Fibroblast of skin of right biceps (primary cell): ENCODE results near the gene EML4.

Experiments used
- DNase-seq: peaks from one replicate; pipeline ENCODE4 v3.0.0-alpha.2; 2013

The EML4 gene

GRCh38 chr2:42268528-42269151 lies 99.5 kb downstream of the EML4 start:
- peak; percentile 2 for DNase-seq

DNA sequence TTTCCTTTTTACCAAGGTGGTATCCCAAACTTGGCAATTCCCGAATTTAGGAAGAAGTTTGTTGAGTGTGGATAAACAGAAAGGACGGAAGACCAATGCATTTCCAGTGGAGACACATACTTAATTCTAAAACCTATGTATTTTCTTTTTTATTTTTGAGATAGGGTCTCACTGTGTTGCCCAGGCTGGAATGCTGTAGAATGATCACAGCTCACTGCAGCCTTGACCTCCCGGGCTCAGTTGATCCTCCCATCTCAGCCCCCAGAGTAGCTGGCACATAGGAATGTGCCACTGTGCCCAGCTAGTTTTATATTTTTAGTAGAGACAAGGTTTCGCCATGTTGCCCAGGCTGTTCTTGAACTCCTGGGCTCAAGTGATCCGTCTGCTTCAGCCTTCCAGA lies 101.6 kb downstream of the EML4 start:
- no peak for DNase-seq

- peak; percentile 4 for DNase-seq
Measured at GRCh38 chr2:42271246-42271645, 102.1 kb downstream of the EML4 start.

- DNase-seq: no peak
Measured at GRCh38 chr2:42274863-42275262, 105.7 kb downstream of the EML4 start.

GRCh38 chr2:42281416-42282081 lies 112.4 kb downstream of the EML4 start:
- no peak for DNase-seq

DNA sequence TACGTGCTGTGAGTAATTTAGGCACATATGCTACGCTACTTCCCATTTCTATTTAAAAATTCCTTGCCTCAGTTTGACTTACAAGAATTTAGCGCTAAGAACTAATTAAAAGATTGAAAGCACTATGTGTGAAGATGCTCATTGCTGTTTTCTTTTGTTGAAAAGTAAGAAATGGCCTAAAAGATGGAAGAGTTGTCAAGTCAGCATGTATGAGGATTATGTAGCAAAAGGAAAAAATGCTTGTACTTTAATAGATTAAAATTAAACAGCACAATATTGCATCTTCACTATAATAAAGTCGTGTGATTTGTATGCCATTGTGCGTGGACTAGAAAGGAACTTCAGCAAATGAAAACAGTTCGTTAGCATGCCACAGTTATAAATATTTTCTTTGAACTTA lies 114.9 kb downstream of the EML4 start:
- no peak for DNase-seq

- DNase-seq: no peak
Measured at GRCh38 chr2:42286268-42286946, 117.3 kb downstream of the EML4 start.

DNA sequence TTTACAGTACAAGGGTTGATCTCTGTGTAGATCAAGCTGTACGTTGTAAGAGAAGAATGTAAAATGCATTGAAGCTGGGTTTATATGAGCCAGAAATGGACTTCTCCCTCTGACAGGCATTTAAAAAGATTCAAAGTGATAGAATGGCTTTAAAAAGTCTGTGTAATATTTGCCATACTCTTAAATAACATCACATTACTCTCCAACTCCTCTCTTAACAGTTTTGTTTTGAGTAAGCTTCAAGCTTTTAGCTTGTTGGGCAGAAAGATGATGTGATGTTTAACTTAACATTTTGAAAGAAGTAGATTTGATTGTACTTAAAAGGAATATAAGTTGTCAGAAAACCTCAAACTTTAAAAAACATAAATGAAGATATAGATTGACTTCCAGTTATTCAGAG lies 119.7 kb downstream of the EML4 start:
- no peak for DNase-seq

GRCh38 chr2:42289222-42289621 lies 120.1 kb downstream of the EML4 start:
- no peak for DNase-seq

DNA sequence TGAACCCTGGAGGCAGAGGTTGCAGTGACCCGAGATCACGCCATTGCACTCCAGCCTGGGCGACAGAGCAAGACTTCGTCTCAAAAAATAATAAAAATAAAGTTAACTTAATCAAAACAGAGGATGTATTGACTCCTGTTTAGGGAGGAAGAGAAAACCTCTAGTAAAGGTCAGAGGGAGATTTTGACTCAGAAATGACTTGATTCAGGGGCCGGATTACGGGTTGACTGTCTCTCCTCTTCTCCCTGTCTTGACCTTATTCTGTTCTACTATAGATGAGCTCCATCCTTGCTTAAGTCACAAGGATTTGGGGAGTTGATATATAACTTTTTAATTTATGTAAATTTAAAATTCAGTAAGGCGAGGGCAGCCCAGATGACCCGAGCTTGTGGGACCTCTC lies 120.9 kb downstream of the EML4 start:
- no peak for DNase-seq

GRCh38 chr2:42293019-42293418 lies 123.9 kb downstream of the EML4 start:
- no peak for DNase-seq

- no peak for DNase-seq
Measured at GRCh38 chr2:42296226-42296625, 127.1 kb downstream of the EML4 start.

- no peak for DNase-seq
Measured at GRCh38 chr2:42297322-42297936, 128.3 kb downstream of the EML4 start.

DNA sequence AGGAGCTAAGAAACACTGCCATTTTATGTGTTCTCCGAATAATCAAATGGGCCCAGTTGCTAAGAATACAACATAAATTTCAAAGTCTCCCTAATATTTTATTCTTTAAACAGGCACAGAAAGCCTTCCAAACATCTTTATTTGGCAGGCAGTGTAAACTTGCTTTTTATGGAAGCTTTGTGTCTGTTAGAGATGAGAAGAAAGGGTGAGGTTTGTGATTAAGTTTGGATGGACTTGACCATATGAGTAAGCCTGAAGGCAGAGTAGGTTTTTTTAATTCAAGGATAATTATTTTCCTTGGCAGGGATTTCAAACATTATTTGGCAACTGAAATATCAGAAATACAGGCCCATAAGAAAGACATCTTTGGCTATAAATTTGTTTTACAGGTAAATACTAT lies 129.0 kb downstream of the EML4 start:
- no peak for DNase-seq

- DNase-seq: no peak
Measured at GRCh38 chr2:42298996-42299754, 130.0 kb downstream of the EML4 start.

GRCh38 chr2:42300527-42300926 lies 131.4 kb downstream of the EML4 start:
- no peak for DNase-seq

- no peak for DNase-seq
Measured at GRCh38 chr2:42303252-42303651, 134.1 kb downstream of the EML4 start.

DNA sequence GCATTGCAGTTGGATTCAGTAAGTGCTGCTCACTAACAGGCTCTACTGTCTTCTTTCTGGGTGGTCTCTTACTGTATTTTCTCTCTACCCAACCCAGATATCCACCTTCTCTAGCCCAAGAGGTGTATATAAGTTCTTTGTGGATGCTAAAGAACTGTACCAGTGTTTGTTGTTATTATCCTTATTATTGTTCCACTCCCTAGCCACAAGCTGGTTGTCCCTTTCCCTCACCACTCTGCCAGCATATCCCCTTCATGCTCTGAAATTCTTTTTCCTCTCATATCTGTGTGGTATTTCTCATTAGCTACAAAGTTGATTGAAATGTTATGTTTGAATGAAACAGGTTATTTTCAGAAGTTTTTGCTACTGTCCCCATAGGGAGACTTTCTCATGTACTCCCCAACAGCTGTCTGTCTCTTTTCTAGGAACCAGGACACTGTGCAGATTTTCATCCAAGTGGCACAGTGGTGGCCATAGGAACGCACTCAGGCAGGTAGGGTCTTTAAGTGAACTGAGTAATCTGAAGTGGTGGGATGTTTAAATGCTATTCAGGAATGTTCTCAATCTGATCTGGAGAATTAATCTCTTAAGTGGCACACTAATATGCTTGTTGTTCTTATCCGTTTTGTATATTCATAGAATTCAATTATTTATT lies 135.0 kb downstream of the EML4 start:
- no peak for DNase-seq

DNA sequence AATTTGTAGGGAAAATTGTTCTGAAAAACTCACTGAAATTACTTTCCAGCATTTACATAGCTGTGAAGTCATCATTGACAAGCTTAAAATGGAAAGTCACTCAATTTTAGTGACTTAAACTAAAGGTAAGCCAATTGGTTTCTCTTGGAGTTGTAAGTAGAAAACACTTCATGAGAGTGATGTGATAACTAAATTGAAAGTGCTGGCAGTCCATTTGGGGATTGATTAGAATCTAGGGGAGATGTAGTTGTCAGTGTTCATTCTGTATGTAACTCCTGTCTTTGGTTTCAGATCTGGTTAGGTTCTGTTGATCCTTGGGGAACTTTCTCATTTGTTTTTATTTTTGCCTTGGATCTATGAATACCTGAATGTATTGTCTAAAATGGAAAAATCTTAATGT lies 138.0 kb downstream of the EML4 start:
- no peak for DNase-seq

GRCh38 chr2:42309366-42309765 lies 140.2 kb downstream of the EML4 start:
- no peak for DNase-seq

DNA sequence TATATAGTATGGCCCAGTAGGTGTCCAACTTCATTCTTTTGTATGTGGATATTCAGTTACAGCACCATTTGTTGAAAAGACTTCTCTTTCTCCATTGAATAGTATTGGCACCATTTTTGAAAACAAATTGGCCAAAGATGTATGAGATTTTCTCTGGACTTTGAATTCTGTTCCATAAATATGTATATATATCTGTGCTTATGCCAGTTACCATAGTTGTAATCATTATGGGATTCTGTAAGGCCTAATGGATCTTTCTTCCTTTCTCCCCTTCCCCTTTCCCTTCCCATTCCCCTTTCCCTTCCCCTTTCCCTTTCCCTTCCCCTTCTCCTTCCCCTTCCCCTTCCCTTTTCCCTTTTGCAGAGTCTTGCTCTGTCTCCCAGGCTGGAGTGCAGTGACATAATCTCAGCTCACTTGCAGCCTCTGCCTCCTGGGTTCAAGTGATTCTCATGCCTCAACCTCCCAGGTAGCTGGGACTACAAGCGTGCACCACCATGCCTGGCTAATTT lies 140.9 kb downstream of the EML4 start:
- DNase-seq: no peak

GRCh38 chr2:42312106-42312505 lies 143.0 kb downstream of the EML4 start:
- DNase-seq: no peak
